ENCODE measurements around the gene VPS37C. TPM values are rescaled to one million over a fixed set of nuclear protein-coding genes. Genes with fewer than 3 reads are reported as not detected.

Gene VPS37C
- total RNA-seq, 1 donor from 2014 or later: 29.1 TPM

- Mint-ChIP-seq H3K27me3 (ENCODE audit: low read depth) (no peaks in the 10 kb centered on the region), H3K27ac (no peak overlapping the region), H3K4me1 (peaks cover 29% of the 10 kb centered on the region), H3K4me3 (no peak overlapping the region), H3K36me3 (no peaks in the 10 kb centered on the region), H3K9me3 (no peaks in the 10 kb centered on the region)
- no peak for DNase-seq (ENCODE audit: low spot score in 2 of 2, unreplicated experiment in 2 of 2)
- no peak for TF ChIP-seq CTCF (IDR thresholded peaks at IDR 0.05; ENCODE audit: unreplicated experiment)
Measured at GRCh38 chr11:61123775-61124571, 37.3 kb downstream of the VPS37C start.

GRCh38 chr11:61122761-61123160 is 38.5 kb downstream of the VPS37C start:
- Mint-ChIP-seq H3K27ac (no peak overlapping the region), H3K9me3 (no peaks in the 10 kb centered on the region), H3K4me1 (peaks cover 29% of the 10 kb centered on the region), H3K4me3 (no peak overlapping the region), H3K36me3 (no peaks in the 10 kb centered on the region), H3K27me3 (ENCODE audit: low read depth) (no peaks in the 10 kb centered on the region)
- no peak for DNase-seq (ENCODE audit: low spot score in 2 of 2, unreplicated experiment in 2 of 2)
- TF ChIP-seq CTCF (IDR thresholded peaks at IDR 0.05; ENCODE audit: unreplicated experiment): no peak

GRCh38 chr11:61121917-61122316 is 39.3 kb downstream of the VPS37C start:
- Mint-ChIP-seq H3K4me1 (peaks cover 29% of the 10 kb centered on the region), H3K36me3 (no peaks in the 10 kb centered on the region), H3K9me3 (no peaks in the 10 kb centered on the region), H3K27ac (no peak overlapping the region), H3K27me3 (ENCODE audit: low read depth) (no peaks in the 10 kb centered on the region), H3K4me3 (no peak overlapping the region)
- no peak for DNase-seq (ENCODE audit: low spot score in 2 of 2, unreplicated experiment in 2 of 2)
- TF ChIP-seq CTCF (IDR thresholded peaks at IDR 0.05; ENCODE audit: unreplicated experiment): no peak

- peak overlapping the region; percentile 89 for H3K27ac Mint-ChIP-seq
- peaks cover 29% of the 10 kb centered on the region for H3K4me1 Mint-ChIP-seq
- H3K36me3 Mint-ChIP-seq: no peaks in the 10 kb centered on the region
- TF ChIP-seq CTCF (IDR thresholded peaks at IDR 0.05; ENCODE audit: unreplicated experiment): no peak
- no peaks in the 10 kb centered on the region for H3K27me3 Mint-ChIP-seq (ENCODE audit: low read depth)
- DNase-seq (ENCODE audit: low spot score in 2 of 2, unreplicated experiment in 2 of 2): no peak
- no peaks in the 10 kb centered on the region for H3K9me3 Mint-ChIP-seq
- no peak overlapping the region for H3K4me3 Mint-ChIP-seq
Measured at GRCh38 chr11:61121192-61121831, 39.9 kb downstream of the VPS37C start.

- peaks cover 27% of the 10 kb centered on the region for H3K4me1 Mint-ChIP-seq
- no peak overlapping the region for H3K4me3 Mint-ChIP-seq
- no peaks in the 10 kb centered on the region for H3K36me3 Mint-ChIP-seq
- TF ChIP-seq CTCF (IDR thresholded peaks at IDR 0.05; ENCODE audit: unreplicated experiment): no peak
- peak overlapping the region; percentile 89 for H3K27ac Mint-ChIP-seq
- no peaks in the 10 kb centered on the region for H3K27me3 Mint-ChIP-seq (ENCODE audit: low read depth)
- no peak for DNase-seq (ENCODE audit: low spot score in 2 of 2, unreplicated experiment in 2 of 2)
- H3K9me3 Mint-ChIP-seq: no peaks in the 10 kb centered on the region
Measured at GRCh38 chr11:61120706-61121191, 40.5 kb downstream of the VPS37C start.

Data from mesothelial cell of epicardium (in vitro differentiated cells).